ENCODE data around the gene GOT1.

GOT1 gene

DNA sequence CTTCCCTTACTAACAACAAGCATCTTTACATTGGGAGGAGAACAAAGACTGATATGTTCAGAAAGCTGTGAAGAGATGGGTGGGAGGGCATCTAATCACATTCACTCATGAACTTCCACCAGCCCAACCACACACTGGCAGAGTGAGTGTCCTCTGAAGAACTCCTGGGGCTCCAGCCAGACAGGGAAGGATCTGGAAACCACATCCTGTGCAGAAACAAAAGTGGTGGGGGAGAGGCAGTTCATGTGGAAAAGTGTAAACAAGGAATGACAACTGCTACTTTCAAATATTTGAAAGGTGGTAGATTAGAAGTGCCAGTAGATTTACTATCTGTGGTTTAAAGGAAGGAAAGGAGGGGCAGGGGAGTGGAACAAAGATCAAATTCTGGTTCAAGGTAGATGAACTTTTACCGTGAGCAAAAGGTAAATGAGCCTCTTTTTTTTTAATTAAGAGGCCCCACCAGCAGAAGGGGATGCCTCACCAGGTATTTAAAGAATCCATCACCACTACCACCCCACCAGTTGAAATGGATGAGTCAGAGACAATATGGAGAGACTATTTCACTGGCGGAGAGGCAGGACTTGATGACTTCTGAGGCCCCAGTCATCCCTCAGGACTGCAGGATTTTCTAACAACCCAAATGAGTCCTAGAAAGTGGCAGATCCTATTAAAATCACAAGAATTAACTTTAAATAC, 34.5 kb downstream of the GOT1 start:
- DNase-seq, result peak in 13 of 56 donors; percentile 6 to 57 (median 18)

DNA sequence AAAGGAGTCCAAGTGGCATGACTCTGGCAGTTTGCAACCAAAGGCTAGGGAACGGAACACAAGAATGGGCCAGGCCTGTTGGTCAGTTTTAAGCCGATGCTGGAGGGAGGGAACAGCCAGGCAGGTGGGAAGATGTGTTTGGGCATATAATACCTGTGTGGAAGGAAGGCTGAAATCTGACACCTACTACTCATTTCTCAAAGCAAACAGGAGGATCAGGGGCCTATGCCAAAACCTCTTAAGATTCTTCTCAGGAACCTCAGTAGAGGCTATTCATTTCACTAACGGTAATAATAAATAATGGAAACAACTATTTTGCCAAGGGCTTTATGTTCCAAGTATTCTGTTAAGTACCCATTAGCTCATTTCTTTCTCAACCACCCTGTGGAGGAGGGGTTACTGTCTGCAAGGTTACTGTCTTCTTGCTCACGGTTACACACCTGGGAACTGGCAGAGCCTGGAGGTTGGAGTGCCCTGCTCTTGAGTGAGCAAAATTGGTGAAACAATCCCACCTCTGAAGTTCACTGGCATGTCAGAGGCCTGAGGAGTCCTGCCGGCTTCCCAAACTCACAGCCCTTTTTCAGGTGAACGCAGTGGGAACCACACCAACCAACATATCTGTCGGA, 35.5 kb downstream of the GOT1 start:
- DNase-seq, result no peak

GRCh38 chr10:99394256-99394655, 36.2 kb downstream of the GOT1 start:
- DNase-seq, result no peak

GRCh38 chr10:99393683-99394082, 36.7 kb downstream of the GOT1 start:
- no peak for DNase-seq

GRCh38 chr10:99393036-99393435, 37.4 kb downstream of the GOT1 start:
- no peak for DNase-seq

DNA sequence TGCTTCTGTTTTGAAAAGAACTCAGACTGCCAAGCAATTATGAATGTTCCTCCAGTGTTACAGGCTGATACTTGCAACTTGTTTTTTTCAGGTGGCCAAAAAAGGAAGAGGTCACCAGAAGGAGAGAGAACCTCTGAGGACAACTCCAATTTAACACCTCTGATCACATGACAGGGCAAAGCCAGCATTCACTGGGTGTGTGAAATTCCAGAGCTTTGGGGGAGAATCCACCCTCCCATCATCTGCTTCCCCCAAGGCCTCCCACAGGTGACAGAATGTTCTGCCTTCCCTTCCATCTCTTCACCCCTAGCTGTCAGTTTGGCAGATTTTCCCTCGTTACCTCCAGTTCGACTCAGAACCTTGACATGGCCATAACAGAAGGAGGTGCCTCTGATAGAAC, 39.1 kb downstream of the GOT1 start:
- DNase-seq, result no peak

- peak in 11 of 56 donors; percentile 13 to 67 (median 48) for DNase-seq
Observed at GRCh38 chr10:99389729-99390480, 40.5 kb downstream of the GOT1 start.

DNA sequence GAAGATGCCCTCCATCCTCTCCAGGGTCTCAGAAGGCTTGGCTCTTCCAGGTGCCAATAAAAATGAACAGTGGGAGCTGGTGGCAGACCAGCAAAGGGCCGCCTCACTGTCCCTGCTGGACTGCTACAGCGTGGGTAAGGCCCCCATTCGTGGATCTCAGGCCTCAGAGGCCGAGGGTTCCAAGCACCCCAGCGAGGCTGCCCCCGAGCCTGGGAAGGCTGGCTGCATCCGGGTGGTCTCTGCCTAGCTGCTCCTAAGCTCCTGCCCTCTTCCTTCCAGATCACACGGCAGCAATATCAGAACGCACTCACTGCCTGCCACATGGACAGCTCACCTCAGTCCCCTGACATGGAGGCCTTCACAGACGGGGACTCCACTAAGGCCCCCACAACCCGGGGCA, 42.9 kb downstream of the GOT1 start:
- DNase-seq, result no peak

DNA sequence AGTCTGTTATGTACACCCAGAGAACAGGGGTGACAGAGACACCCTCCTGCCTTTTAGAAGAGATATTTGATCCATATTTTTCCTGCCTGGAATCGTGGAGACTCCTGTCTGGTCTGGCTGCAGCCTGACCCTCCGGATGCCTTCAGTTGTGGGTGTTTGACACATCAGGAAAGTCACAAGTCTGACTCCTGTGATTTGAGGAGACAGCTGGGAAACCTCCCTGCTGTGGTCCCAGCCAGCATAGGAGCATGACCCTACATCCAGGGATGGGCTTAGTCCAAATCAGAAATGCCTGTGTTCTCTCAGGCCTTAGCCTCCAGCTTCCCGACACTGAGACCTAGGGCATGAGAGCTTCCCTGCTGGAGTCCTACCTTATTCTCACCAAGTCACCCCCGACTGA, 43.4 kb downstream of the GOT1 start:
- DNase-seq, result no peak

GRCh38 chr10:99382176-99382575, 48.2 kb downstream of the GOT1 start:
- DNase-seq, result no peak

DNA sequence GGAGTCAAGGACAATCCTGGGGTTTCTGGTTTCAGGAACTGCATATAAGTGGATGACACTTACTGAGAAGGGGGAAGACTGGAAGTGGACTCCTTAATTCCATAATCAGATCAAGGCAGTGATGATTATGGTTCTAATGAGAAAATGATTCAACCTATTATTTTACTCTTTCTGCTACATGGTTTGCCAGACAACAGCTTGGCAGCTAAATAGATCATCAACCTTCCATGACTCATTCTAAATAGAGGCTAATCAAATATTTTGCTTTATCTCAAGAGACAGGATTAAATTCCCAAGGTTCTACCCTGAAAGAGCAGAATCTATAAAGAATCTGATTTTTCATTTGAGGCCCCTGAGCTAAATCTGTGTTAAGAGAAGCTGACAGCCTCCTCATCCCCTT, 55.0 kb downstream of the GOT1 start:
- DNase-seq, result no peak

DNA sequence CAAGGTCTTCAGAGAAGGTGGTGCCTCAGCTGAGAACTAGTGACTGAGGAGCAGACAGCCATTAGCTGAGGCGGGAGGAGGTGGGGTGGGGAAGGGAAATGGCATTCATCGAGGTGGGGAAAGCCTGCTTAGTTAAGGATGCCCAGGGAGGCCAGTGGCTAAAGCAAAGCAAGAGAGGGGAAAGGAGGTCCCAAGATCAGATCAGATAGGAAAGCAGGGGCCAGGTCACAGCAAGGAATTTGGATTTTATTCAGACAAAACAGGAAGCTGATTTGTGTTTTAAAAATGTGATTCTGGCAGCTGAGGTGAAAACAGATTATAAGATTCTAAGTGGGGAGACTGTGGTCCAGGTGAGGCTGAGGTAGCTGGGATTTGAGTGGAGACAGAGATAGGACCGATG, 55.5 kb downstream of the GOT1 start:
- no peak for DNase-seq

GRCh38 chr10:99374526-99374925, 55.9 kb downstream of the GOT1 start:
- no peak for DNase-seq

DNA sequence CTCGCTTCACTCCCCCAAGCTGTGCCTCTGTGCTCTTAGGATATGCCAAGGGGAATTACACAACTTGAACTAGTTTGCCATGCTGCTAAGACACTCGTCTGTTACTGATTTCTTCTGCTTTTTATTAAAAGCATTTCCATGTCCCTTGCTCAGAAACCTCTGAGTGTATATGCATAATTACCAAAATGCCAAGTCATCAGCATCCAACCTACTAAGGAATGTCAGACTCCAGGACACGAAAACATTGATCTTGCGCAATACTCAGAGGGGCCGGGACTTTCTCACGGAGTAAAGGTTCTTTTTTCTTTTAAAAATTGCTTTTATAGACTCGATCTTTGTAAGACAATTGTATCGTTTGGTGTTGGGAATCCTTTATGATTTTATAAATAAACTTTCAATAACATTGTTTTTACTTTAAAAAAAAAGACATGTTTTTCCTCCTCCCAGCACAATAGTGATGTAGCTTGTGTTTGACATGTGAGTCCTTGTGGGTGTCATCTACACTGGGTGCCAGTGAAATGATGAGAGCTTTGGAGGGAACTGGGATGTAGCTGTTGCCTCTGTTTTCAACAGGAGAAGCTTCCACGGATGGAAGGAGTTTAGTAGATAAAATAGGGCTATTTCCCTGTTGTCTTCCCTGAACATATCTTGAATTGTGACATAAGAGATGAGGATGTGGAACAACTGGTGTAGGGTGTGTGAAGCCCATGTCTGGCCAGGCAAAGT, 57.7 kb downstream of the GOT1 start:
- no peak for DNase-seq

DNA sequence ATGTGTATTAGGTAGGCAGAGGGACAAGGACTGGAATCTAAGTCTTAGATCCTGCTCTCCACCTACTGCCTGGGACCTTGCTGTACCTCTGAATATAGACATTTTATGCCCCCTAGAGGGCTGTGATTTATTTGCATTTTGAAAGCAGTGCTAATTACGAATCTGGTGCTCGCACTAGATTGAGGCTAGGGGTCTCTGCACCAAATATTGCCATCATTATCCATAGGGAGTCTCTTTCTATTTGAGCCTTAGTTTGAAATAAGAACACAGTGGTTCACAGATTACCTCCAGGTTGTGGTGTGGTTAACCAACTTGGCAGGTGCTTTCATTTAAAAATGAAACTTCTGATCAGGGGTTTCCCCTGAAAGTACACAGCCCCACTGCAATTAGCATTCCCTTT, 59.4 kb downstream of the GOT1 start:
- no peak for DNase-seq

DNA sequence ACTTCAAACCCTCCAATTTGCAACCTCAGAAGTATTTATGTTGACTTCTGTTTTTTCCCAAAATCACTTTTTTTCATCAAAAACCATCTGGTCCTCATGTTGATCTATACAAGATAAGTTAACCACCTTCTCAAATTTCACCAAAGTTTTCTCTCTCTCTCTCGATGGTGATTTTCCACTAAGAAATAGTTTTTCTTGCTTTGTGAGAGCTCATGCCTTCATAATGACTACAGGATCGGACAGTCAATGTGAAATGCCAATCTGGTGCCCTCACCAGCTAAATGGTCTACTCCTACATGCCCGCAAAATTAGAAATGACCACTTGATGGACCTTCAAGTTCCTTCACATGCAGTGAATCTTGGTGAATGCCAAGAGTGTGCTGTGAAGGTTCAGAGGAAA, 60.9 kb downstream of the GOT1 start:
- DNase-seq, result no peak

GRCh38 chr10:99369126-99369525, 61.3 kb downstream of the GOT1 start:
- no peak for DNase-seq

- DNase-seq, result peak in 1 of 56 donors; percentile 19
Observed at GRCh38 chr10:99368646-99369045, 61.8 kb downstream of the GOT1 start.

DNA sequence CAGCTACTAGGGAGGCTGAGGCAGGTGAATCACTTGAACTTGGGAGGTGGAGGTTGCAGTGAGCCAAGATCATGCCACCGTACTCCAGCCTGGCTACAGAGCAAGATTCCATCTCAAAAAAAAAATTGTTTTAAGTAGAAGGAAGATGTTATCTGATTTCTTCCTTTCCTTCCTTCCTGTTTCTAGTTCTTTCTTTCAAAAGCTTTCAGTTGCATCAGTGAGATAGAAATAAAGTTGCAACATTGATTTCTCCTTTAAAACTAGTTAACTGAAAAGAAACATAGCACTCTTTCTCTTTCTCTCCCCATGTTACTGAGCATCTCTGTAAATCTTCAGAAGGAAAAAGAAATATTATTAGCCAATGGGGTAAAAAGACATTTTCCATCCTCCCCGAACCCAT, 63.8 kb downstream of the GOT1 start:
- no peak for DNase-seq

GRCh38 chr10:99365736-99366135, 64.7 kb downstream of the GOT1 start:
- no peak for DNase-seq

GRCh38 chr10:99365311-99365710, 65.1 kb downstream of the GOT1 start:
- no peak for DNase-seq

DNA sequence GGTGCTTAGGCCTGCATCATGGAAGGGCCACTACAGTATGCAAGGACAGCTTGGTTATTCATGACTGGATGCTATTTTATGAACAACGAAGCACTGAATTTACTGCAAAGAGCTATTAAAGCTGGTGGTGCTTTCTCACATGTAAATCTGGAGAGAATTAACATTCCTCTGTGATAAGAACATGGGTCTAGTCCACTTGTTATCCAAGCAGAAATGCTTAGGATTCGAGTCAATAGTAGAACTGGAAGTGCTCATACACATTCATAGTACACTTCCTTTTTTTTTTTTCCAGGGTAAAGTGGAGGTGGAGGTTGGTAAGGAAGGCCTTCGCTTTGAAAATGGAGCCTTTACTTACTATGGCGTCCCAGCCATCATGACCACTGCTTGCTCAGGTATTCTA, 66.3 kb downstream of the GOT1 start:
- no peak for DNase-seq
